ENCODE results near the gene VSIG1. TPM values are rescaled to one million over a fixed set of nuclear protein-coding genes. Genes with fewer than 3 reads are reported as not detected.

VSIG1 gene
- total and polyA plus RNA-seq, 2 of the 8 experiments (the other 6 are each of a cell fraction or from before 2014, with no cell fraction given): 2.2 to 2.9 TPM

- H3K9ac ChIP-seq (replicated peaks in 1 of 4; ENCODE audit: extremely low read depth in 1 of 4, low read depth in 3 of 4, low read length in 3 of 4): peak overlapping the region; percentile 71 to 89 (median 80)
- FAIRE-seq: no peak
- WGBS, 2 experiments (ENCODE audit: extremely low coverage in 1 of 2, insufficient coverage in 1 of 2, insufficient read length in 1 of 2, insufficient replicate concordance in 2 of 2, low coverage in 1 of 2, low lambda C conversion rate in 2 of 2, missing lambda C conversion rate in 1 of 2): 9% methylated on average over 16 of the region's 20 CpGs; no CpG with 5 or more reads in 1 of the 2 experiments
These were observed 45.8 kb downstream of the VSIG1 start for GRCh38 chrX:108090491-108091263.

More at GRCh38 chrX:108090491-108091263, 45.8 kb downstream of the VSIG1 start:
- H3K18ac ChIP-seq (ENCODE audit: extremely low read depth, low read length): no peak overlapping the region
- no peak overlapping the region for H4K5ac ChIP-seq (ENCODE audit: insufficient read length, low read depth, low read length)
- H3K9me3 ChIP-seq (ENCODE audit: insufficient read depth in 2 of 2, low read depth in 1 of 2, low read length in 1 of 2): no peaks in the 10 kb centered on the region
- H3K79me2 ChIP-seq (ENCODE audit: control insufficient read depth in 1 of 2, insufficient read depth in 2 of 2, low read length in 2 of 2): peaks cover 0 to 9% of the 10 kb centered on the region in 2 experiments; a peak in 2 of 4 replicates
- H2AK5ac ChIP-seq (ENCODE audit: low read depth, low read length): no peak overlapping the region
- no peak overlapping the region for H2BK12ac ChIP-seq (ENCODE audit: low read depth, low read length)
- 0 out of 2 replicates have a peak overlapping the region, but pooled peaks have one; percentile 69 for H3K27ac ChIP-seq (ENCODE audit: low read depth, low read length)
- H3K23ac ChIP-seq (ENCODE audit: insufficient read length): no peak overlapping the region
- H3K14ac ChIP-seq (ENCODE audit: insufficient read length): no peak overlapping the region
- peak overlapping the region; percentile 64 to 84 for H3K4me2 ChIP-seq (ENCODE audit: insufficient read depth in 1 of 2, low read depth in 2 of 2, low read length in 2 of 2)
- no peak overlapping the region for H2BK120ac ChIP-seq (replicated peaks; ENCODE audit: low read depth, low read length)
- no peak for DNase-seq (ENCODE audit: low read depth in 1 of 2, low spot score in 2 of 2)
- CTCF ChIA-PET (ENCODE audit: partially characterized antibody): interaction anchor here (1.5 to 2.1 kb wide), 2 partner anchors 20 to 265 kb away, joined by 4 to 5 read pairs; partner anchors contain the start of gene MID2
- peaks cover 4 to 9% (median 6%) of the 10 kb centered on the region in 4 experiments; a peak in 6 of 8 replicates for H3K36me3 ChIP-seq (ENCODE audit: control insufficient read depth in 2 of 4, insufficient read depth in 4 of 4, low read length in 3 of 4)
- no peak overlapping the region for H3K56ac ChIP-seq (replicated peaks; ENCODE audit: insufficient read length, low read depth, low read length)
- no peak overlapping the region; the same call in 1 of the 2 replicates for H2BK5ac ChIP-seq (ENCODE audit: low read depth, low read length)
- no peak overlapping the region for H4K91ac ChIP-seq (replicated peaks; ENCODE audit: insufficient read length, low read length)
- no peaks in the 10 kb centered on the region for H3K79me1 ChIP-seq (ENCODE audit: low read depth, low read length)
- H3K23me2 ChIP-seq (ENCODE audit: low read depth, low read length): peaks cover 4% of the 10 kb centered on the region; the same call in 1 of the 2 replicates
- H4K8ac ChIP-seq (ENCODE audit: extremely low read depth, insufficient read depth, low read length): no peak overlapping the region
- H3K27me3 ChIP-seq (replicated peaks in 1 of 4; ENCODE audit: control insufficient read depth in 3 of 4, extremely low read depth in 1 of 4, insufficient read depth in 3 of 4, low read length in 3 of 4): no peaks in the 10 kb centered on the region
- H4K20me1 ChIP-seq (replicated peaks in 1 of 2; ENCODE audit: control insufficient read depth in 1 of 2, insufficient read depth in 2 of 2, low read length in 2 of 2): no peaks in the 10 kb centered on the region
- H2BK20ac ChIP-seq (ENCODE audit: low read length): no peak overlapping the region
- POLR2A ChIA-PET (ENCODE audit: partially characterized antibody): interaction anchor here (0.6 to 0.9 kb wide), 2 partner anchors 31 to 347 kb away, joined by 3 to 4 read pairs; partner anchors contain the start of gene COL4A6
- no peak overlapping the region for H2BK15ac ChIP-seq (ENCODE audit: low read length)
- H2AFZ ChIP-seq (ENCODE audit: low read length): 0 out of 2 replicates have a peak overlapping the region, but pooled peaks have one; percentile 11
- no peak overlapping the region for H3K4ac ChIP-seq (replicated peaks; ENCODE audit: insufficient read length, low read depth, low read length)
- no peak for TF ChIP-seq CHD1 (IDR thresholded peaks at IDR 0.05; ENCODE audit: low read depth, low read length)
- TF ChIP-seq CHD2 (IDR thresholded peaks at IDR 0.05; ENCODE audit: low read length): peak; percentile 81
- TF ChIP-seq BRCA1 (IDR thresholded peaks at IDR 0.05; ENCODE audit: low read depth, low read length): peak; percentile 57; the same call in 1 of the 2 replicates
- TF ChIP-seq KDM1A (IDR thresholded peaks at IDR 0.05; ENCODE audit: borderline replicate concordance, low read length): no peak
- no peaks in the 10 kb centered on the region for H3K4me1 ChIP-seq (replicated peaks in 1 of 4; ENCODE audit: control insufficient read depth in 3 of 4, insufficient read depth in 4 of 4, low read length in 3 of 4)
- peak overlapping the region; percentile 74 to 92 (median 76) for H3K4me3 ChIP-seq (ENCODE audit: extremely low read depth in 1 of 4, insufficient read depth in 2 of 4, low read depth in 3 of 4, low read length in 4 of 4)
